ENCODE data around the gene COL16A1.

The COL16A1 gene

DNA sequence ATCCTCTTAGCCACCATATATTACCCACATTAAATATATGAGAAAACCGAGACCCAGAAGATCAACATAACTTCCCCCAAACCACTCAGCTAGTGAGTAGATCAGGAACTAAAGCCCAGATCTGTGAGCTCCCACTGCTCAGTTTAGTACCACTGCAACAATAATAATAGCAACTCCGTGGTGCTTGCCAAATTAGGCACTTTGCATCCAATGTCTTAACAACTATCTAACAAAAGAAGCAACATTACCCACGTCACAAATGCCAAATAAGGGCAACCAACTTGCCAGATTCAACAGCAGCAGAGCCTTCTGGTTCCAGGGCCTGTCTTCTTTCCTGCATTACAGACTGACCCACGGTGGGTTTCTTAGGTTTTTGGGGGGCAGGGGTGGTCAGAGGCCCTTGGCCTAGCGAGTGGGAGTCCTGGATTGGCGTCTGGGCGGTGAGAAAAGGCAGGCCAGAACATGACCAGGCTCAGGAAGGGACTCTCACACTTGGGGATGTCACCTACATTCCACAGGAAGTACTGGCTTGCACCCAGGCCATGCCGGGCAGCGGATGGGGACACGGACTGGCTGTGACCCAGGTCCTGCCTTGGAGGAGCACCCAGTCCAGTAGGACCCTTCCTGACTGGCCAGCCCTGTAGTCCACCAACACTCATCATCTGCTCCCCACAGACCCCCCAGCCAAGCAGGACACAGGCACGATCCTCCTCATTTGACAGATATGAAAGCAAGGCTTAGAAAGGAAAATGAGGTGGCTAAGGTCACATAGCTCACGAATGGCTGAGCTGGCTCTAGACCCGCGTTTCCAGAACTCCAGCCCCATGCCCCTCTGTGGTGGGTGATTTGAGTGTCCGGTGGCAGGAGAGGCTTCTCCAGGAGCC lies 81.7 kb downstream of the COL16A1 start:
- no peak overlapping the region for H3K4me2 ChIP-seq (ENCODE audit: low read depth, low read length)
- H2AFZ ChIP-seq (ENCODE audit: low read length): no peak overlapping the region
- H4K20me1 ChIP-seq (ENCODE audit: insufficient read depth, low read length): no peaks in the 10 kb centered on the region
- H3K9me3 ChIP-seq (replicated peaks; ENCODE audit: insufficient read depth, low read length): no peaks in the 10 kb centered on the region
- no peaks in the 10 kb centered on the region for H3K9me2 ChIP-seq (replicated peaks; ENCODE audit: insufficient read depth, low read length)
- no peaks in the 10 kb centered on the region for H3K79me2 ChIP-seq (ENCODE audit: low read length)
- no peak overlapping the region for H3K27ac ChIP-seq (ENCODE audit: low read length)
- no peak for DNase-seq
- TF ChIP-seq EZH2phosphoT487 (IDR thresholded peaks at IDR 0.05; ENCODE audit: low read length) (no peak), EZH2 (optimal IDR thresholded peaks at IDR 0.05; ENCODE audit: low read depth, low read length) (no peak)
- TF ChIP-seq, protein P1, sequence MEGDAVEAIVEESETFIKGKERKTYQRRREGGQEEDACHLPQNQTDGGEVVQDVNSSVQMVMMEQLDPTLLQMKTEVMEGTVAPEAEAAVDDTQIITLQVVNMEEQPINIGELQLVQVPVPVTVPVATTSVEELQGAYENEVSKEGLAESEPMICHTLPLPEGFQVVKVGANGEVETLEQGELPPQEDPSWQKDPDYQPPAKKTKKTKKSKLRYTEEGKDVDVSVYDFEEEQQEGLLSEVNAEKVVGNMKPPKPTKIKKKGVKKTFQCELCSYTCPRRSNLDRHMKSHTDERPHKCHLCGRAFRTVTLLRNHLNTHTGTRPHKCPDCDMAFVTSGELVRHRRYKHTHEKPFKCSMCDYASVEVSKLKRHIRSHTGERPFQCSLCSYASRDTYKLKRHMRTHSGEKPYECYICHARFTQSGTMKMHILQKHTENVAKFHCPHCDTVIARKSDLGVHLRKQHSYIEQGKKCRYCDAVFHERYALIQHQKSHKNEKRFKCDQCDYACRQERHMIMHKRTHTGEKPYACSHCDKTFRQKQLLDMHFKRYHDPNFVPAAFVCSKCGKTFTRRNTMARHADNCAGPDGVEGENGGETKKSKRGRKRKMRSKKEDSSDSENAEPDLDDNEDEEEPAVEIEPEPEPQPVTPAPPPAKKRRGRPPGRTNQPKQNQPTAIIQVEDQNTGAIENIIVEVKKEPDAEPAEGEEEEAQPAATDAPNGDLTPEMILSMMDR (IDR thresholded peaks at IDR 0.05; ENCODE audit: low read length): no peak
- no peaks in the 10 kb centered on the region for H3K36me3 ChIP-seq (replicated peaks; ENCODE audit: insufficient read depth, low read length)
- H3K9ac ChIP-seq (ENCODE audit: low read length): no peak overlapping the region
- no peaks in the 10 kb centered on the region for H3K4me1 ChIP-seq (ENCODE audit: low read length)
- no peak overlapping the region for H3K4me3 ChIP-seq (ENCODE audit: low read length)
- H3F3A ChIP-seq (ENCODE audit: insufficient read depth, low read length): no peaks in the 10 kb centered on the region
- H3K27me3 ChIP-seq (replicated peaks; ENCODE audit: insufficient read depth, low read length): peaks cover 11% of the 10 kb centered on the region

DNA sequence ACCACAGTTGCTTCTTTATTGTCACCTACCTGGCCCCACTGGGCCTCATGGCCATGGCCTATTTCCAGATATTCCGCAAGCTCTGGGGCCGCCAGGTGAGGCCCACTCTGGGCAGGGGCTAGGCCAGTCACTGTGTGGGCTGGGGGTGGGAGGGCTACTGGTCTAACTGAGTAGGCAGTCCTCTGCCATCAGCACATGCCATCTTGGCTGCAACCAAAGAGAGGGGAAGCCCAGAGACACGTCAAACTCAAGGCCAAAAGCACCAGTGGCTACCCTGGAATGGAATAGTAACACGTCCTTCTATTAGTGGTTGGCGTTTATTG lies 82.4 kb downstream of the COL16A1 start:
- no peaks in the 10 kb centered on the region for H3K79me2 ChIP-seq (ENCODE audit: low read length)
- H2AFZ ChIP-seq (ENCODE audit: low read length): no peak overlapping the region
- no peak for TF ChIP-seq EZH2 (optimal IDR thresholded peaks at IDR 0.05; ENCODE audit: low read depth, low read length)
- TF ChIP-seq, protein P1 (IDR thresholded peaks at IDR 0.05; ENCODE audit: low read length): no peak
- TF ChIP-seq EZH2phosphoT487 (IDR thresholded peaks at IDR 0.05; ENCODE audit: low read length): no peak
- H3K4me1 ChIP-seq (ENCODE audit: low read length): no peaks in the 10 kb centered on the region
- peaks cover 18% of the 10 kb centered on the region for H3K27me3 ChIP-seq (replicated peaks; ENCODE audit: insufficient read depth, low read length)
- H4K20me1 ChIP-seq (ENCODE audit: insufficient read depth, low read length): no peaks in the 10 kb centered on the region
- no peak overlapping the region for H3K9ac ChIP-seq (ENCODE audit: low read length)
- H3F3A ChIP-seq (ENCODE audit: insufficient read depth, low read length): no peaks in the 10 kb centered on the region
- no peaks in the 10 kb centered on the region for H3K36me3 ChIP-seq (replicated peaks; ENCODE audit: insufficient read depth, low read length)
- H3K9me3 ChIP-seq (replicated peaks; ENCODE audit: insufficient read depth, low read length): no peaks in the 10 kb centered on the region
- H3K4me2 ChIP-seq (ENCODE audit: low read depth, low read length): no peak overlapping the region
- H3K27ac ChIP-seq (ENCODE audit: low read length): no peak overlapping the region
- H3K9me2 ChIP-seq (replicated peaks; ENCODE audit: insufficient read depth, low read length): no peaks in the 10 kb centered on the region
- no peak overlapping the region for H3K4me3 ChIP-seq (ENCODE audit: low read length)
- no peak for DNase-seq

DNA sequence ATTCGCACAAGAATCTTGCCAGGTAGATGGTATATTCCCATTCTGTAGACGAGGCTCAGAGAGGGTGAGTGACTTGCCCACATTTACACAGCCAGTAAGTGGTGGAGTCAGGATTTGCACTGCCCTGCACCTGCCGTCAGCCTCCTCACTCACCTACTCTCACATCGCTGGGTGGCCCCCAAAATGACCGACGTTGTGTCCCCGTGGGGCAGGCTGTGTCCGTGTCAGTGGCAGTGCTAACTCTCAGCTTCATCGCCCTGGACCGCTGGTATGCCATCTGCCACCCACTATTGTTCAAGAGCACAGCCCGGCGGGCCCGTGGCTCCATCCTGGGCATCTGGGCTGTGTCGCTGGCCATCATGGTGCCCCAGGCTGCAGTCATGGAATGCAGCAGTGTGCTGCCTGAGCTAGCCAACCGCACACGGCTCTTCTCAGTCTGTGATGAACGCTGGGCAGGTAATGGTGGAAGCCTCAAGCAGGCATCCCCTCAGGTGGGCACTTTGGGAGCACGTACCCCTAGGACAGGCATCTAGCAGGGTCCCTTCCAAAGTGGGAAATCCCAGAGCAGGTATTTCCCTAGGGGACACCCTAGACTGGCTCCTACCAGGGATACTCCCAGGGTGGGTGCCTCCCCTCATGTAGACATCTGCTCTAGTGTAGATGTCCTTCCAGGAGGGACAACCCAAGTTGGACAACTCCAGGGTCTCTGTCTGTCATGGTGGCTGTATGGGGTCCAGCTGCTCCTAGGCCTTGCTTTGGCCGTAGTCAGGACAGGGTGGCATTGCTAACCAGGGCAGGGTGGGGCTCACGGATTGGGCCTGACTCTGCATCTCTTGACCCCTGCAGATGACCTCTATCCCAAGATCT lies 83.0 kb downstream of the COL16A1 start:
- no peaks in the 10 kb centered on the region for H4K20me1 ChIP-seq (ENCODE audit: insufficient read depth, low read length)
- no peaks in the 10 kb centered on the region for H3K4me1 ChIP-seq (ENCODE audit: low read length)
- H3F3A ChIP-seq (ENCODE audit: insufficient read depth, low read length): no peaks in the 10 kb centered on the region
- no peak for DNase-seq
- TF ChIP-seq, protein P1 (IDR thresholded peaks at IDR 0.05; ENCODE audit: low read length): no peak
- no peak for TF ChIP-seq EZH2 (optimal IDR thresholded peaks at IDR 0.05; ENCODE audit: low read depth, low read length)
- no peak for TF ChIP-seq EZH2phosphoT487 (IDR thresholded peaks at IDR 0.05; ENCODE audit: low read length)
- H3K4me3 ChIP-seq (ENCODE audit: low read length): no peak overlapping the region
- H3K27ac ChIP-seq (ENCODE audit: low read length): no peak overlapping the region
- H3K36me3 ChIP-seq (replicated peaks; ENCODE audit: insufficient read depth, low read length): no peaks in the 10 kb centered on the region
- H3K9ac ChIP-seq (ENCODE audit: low read length): no peak overlapping the region
- H3K9me3 ChIP-seq (replicated peaks; ENCODE audit: insufficient read depth, low read length): no peaks in the 10 kb centered on the region
- H3K27me3 ChIP-seq (replicated peaks; ENCODE audit: insufficient read depth, low read length): peaks cover 18% of the 10 kb centered on the region
- H3K79me2 ChIP-seq (ENCODE audit: low read length): no peaks in the 10 kb centered on the region
- H3K4me2 ChIP-seq (ENCODE audit: low read depth, low read length): no peak overlapping the region
- no peak overlapping the region for H2AFZ ChIP-seq (ENCODE audit: low read length)
- no peaks in the 10 kb centered on the region for H3K9me2 ChIP-seq (replicated peaks; ENCODE audit: insufficient read depth, low read length)

Measured in MM.1S (cell line).